Calu3 (cell line): ENCODE results near the gene MACF1. TPM values are rescaled to one million over a fixed set of nuclear protein-coding genes. Genes with fewer than 3 reads are reported as not detected.

ENCODE experiments used
- BruUV-seq: library from RNA; stranded (reverse); fragments of 400-500 nt; replicated peaks from 2 replicates; lab custom pipeline; 2021; lab: Mats Ljungman, UMichigan
- CTCF ChIA-PET: fragments of 300-600 bp; sonication (Branson Sonifier 250); formaldehyde crosslinking; loops from one replicate; lab custom pipeline; 2022; ENCODE audit warnings: antibody characterized with exemption; lab: Charles Lee
- DNase-seq: peaks from one replicate; pipeline ENCODE4 v3.0.0; 2022
- H3K27ac Mint-ChIP-seq: one replicate; pipeline ENCODE4 v1.8.0; 2022; ENCODE audit warnings: mixed read lengths; ENCODE audit not compliant: unreplicated experiment
- H3K27me3 Mint-ChIP-seq: one replicate; pipeline ENCODE4 v1.8.0; 2022; ENCODE audit warnings: mixed read lengths; ENCODE audit not compliant: unreplicated experiment
- H3K36me3 Mint-ChIP-seq: one replicate; pipeline ENCODE4 v1.8.0; 2022; ENCODE audit warnings: mild to moderate bottlenecking, moderate library complexity, mixed read lengths; ENCODE audit not compliant: insufficient read depth, unreplicated experiment
- H3K4me1 Mint-ChIP-seq: one replicate; pipeline ENCODE4 v1.8.0; 2022; ENCODE audit warnings: mild to moderate bottlenecking, low read depth, mixed read lengths; ENCODE audit not compliant: unreplicated experiment
- H3K4me3 Mint-ChIP-seq: one replicate; pipeline ENCODE4 v1.8.0; 2022; ENCODE audit warnings: mild to moderate bottlenecking, low read depth, moderate library complexity, mixed read lengths; ENCODE audit not compliant: unreplicated experiment
- H3K9me3 Mint-ChIP-seq: one replicate; pipeline ENCODE4 v1.8.0; 2022; ENCODE audit warnings: low read depth, mixed read lengths; ENCODE audit not compliant: unreplicated experiment
- intact Hi-C: fragments of 100-400 bp; cut with micrococcal nuclease; formaldehyde crosslinking; loops from one replicate; pipeline ENCODE4 v1.10.0; 2022; ENCODE audit not compliant: unreplicated experiment
- total RNA-seq: library from RNA; stranded (reverse); gene quantifications from 2 replicates; pipeline ENCODE4 v1.2.3, GENCODE V29; 2022
- TF ChIP-seq, protein P1 (sequence below): fragments of 200-600 bp; IDR thresholded peaks from one replicate; pipeline ENCODE4 v1.8.0; 2022; ENCODE audit warnings: antibody characterized with exemption; ENCODE audit not compliant: unreplicated experiment

Gene MACF1
- total RNA-seq, 1 experiment from 2014 or later = 705 TPM

- DNase-seq = no peak
- Mint-ChIP-seq H3K36me3 (peaks cover 1% of the 10 kb centered on the region), H3K4me1 (no peaks in the 10 kb centered on the region), H3K27me3 (no peaks in the 10 kb centered on the region), H3K4me3 (no peak overlapping the region), H3K27ac (no peak overlapping the region), H3K9me3 (no peaks in the 10 kb centered on the region)
- TF ChIP-seq, protein P1, sequence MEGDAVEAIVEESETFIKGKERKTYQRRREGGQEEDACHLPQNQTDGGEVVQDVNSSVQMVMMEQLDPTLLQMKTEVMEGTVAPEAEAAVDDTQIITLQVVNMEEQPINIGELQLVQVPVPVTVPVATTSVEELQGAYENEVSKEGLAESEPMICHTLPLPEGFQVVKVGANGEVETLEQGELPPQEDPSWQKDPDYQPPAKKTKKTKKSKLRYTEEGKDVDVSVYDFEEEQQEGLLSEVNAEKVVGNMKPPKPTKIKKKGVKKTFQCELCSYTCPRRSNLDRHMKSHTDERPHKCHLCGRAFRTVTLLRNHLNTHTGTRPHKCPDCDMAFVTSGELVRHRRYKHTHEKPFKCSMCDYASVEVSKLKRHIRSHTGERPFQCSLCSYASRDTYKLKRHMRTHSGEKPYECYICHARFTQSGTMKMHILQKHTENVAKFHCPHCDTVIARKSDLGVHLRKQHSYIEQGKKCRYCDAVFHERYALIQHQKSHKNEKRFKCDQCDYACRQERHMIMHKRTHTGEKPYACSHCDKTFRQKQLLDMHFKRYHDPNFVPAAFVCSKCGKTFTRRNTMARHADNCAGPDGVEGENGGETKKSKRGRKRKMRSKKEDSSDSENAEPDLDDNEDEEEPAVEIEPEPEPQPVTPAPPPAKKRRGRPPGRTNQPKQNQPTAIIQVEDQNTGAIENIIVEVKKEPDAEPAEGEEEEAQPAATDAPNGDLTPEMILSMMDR = no peak
- intact Hi-C loops = no loop called here
- CTCF ChIA-PET = no interaction called here
- BruUV-seq = no TSS peak
Measured at GRCh38 chr1:39287541-39287940, 83.0 kb downstream of the MACF1 start.

DNA sequence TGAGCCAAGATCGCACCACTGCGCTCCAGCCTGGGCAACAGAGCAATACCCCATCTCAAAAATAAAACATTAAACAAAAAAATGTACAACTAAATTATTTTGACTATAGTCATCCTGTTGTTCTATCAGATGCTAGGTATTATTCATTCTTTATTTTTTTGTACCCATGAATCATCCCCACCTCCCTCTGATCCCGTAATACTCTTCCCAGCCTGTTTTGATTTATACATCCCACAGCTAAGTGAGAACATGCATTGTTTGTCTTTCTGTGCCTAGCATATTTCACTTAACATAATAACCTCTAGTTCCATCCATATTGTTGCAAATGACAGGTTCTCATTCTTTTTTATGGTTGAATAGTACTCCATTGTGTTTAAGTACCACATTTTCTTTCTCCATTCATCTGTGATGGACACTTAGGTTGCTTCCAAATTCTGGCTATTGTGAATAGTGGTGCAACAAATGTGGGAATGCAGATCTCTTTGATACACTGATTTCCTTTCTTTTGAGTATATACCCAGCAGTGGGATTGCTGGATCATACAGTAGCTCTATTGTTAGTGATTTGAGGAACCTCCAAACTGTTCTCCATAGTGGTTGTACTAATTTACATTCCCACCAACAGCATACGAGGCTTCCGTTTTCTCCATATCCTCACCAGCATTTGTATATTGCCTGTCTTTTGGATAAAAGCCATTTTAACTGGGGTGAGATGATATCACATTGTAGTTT is 84.4 kb downstream of the MACF1 start:
- BruUV-seq = no TSS peak
- CTCF ChIA-PET = no interaction called here
- Mint-ChIP-seq H3K4me3 (no peak overlapping the region), H3K27ac (no peak overlapping the region), H3K4me1 (no peaks in the 10 kb centered on the region), H3K36me3 (no peaks in the 10 kb centered on the region), H3K9me3 (no peaks in the 10 kb centered on the region), H3K27me3 (no peaks in the 10 kb centered on the region)
- intact Hi-C loops = no loop called here
- TF ChIP-seq, protein P1 = no peak
- DNase-seq = no peak

GRCh38 chr1:39292401-39292800 is 87.9 kb downstream of the MACF1 start:
- H3K9me3 Mint-ChIP-seq = no peaks in the 10 kb centered on the region
- DNase-seq = no peak
- CTCF ChIA-PET = no interaction called here
- H3K4me1 Mint-ChIP-seq = no peaks in the 10 kb centered on the region
- H3K36me3 Mint-ChIP-seq = no peaks in the 10 kb centered on the region
- intact Hi-C loops = no loop called here
- TF ChIP-seq, protein P1 = no peak
- BruUV-seq = no TSS peak
- no peak overlapping the region for H3K27ac Mint-ChIP-seq
- H3K4me3 Mint-ChIP-seq = no peak overlapping the region
- H3K27me3 Mint-ChIP-seq = no peaks in the 10 kb centered on the region

GRCh38 chr1:39293375-39294070 is 89.0 kb downstream of the MACF1 start:
- H3K36me3 Mint-ChIP-seq = no peaks in the 10 kb centered on the region
- BruUV-seq = no TSS peak
- intact Hi-C loops = no loop called here
- no peaks in the 10 kb centered on the region for H3K4me1 Mint-ChIP-seq
- no peak for DNase-seq
- H3K9me3 Mint-ChIP-seq = no peaks in the 10 kb centered on the region
- CTCF ChIA-PET = no interaction called here
- TF ChIP-seq, protein P1 = no peak
- H3K4me3 Mint-ChIP-seq = no peak overlapping the region
- no peaks in the 10 kb centered on the region for H3K27me3 Mint-ChIP-seq
- no peak overlapping the region for H3K27ac Mint-ChIP-seq
